Choroid plexus epithelial cell (primary cell): ENCODE measurements around the gene SMPD4.
"Not testable (repeated sequence)": the region's sequence is repeated elsewhere in the genome, so short reads cannot be mapped to it uniquely, and the experiment has no call there.

Experiments used
- DNase-seq: peaks from one replicate; pipeline ENCODE4 v3.0.0-alpha.2; 2010; ENCODE audit warnings: low read depth
- H3K4me3 ChIP-seq: 2 replicates; pipeline ENCODE4 v1.5.1; 2011; ENCODE audit warnings: low read depth, mild to moderate bottlenecking, control low read depth, low read length, moderate library complexity
- TF ChIP-seq, protein P1 (sequence below): conservative IDR thresholded peaks from 2 replicates; pipeline ENCODE4 v1.5.1; 2011; ENCODE audit warnings: low read depth, mild to moderate bottlenecking, control low read depth, inconsistent platforms, low read length, moderate library complexity

SMPD4 gene

DNA sequence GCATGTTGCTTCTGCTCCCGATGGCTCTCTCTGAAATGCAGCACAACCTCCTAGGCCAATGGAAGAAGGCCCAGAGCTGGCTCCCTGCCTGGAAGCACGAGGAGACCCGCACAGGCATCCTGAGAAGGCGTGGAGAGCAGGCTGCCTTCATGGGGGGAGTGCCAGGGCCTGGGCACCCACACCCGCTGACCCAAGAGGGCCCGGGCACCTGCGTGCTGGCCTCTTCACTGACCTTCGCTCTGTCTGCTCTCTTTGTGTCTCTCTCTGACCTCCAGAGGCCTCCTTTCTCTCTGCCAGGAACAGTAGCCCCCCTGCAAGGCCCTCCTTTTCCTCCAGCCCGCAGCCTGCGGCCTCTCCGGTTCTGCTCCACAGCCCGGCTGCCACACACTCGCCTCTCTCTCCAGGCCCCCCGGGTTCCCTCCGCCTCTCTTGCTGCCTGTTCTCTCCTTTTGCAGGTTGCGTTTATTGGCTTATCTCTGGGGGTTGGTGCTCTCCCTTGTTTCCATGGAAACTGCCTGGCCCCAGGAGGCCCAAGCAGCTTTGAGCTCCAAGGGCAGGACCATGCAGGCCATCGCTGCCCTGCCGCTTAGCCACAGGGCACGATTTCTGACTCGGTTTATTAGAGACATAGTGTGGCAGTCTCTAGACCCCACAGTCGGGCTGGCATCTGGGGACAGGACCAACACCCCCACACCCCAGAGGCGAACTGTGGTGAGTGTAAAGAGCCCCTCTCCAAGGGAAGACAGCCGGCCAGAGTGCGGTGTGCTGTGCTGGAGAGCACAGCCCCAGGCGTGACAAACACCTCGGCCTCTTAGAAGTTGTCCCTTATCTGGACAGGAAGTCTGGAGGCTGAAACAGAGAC, 2.3 kb upstream of the SMPD4 start:
- peak; percentile 59 for DNase-seq
- TF ChIP-seq, protein P1, sequence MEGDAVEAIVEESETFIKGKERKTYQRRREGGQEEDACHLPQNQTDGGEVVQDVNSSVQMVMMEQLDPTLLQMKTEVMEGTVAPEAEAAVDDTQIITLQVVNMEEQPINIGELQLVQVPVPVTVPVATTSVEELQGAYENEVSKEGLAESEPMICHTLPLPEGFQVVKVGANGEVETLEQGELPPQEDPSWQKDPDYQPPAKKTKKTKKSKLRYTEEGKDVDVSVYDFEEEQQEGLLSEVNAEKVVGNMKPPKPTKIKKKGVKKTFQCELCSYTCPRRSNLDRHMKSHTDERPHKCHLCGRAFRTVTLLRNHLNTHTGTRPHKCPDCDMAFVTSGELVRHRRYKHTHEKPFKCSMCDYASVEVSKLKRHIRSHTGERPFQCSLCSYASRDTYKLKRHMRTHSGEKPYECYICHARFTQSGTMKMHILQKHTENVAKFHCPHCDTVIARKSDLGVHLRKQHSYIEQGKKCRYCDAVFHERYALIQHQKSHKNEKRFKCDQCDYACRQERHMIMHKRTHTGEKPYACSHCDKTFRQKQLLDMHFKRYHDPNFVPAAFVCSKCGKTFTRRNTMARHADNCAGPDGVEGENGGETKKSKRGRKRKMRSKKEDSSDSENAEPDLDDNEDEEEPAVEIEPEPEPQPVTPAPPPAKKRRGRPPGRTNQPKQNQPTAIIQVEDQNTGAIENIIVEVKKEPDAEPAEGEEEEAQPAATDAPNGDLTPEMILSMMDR, result no peak
- H3K4me3 ChIP-seq, result peak overlapping the region; percentile 59

DNA sequence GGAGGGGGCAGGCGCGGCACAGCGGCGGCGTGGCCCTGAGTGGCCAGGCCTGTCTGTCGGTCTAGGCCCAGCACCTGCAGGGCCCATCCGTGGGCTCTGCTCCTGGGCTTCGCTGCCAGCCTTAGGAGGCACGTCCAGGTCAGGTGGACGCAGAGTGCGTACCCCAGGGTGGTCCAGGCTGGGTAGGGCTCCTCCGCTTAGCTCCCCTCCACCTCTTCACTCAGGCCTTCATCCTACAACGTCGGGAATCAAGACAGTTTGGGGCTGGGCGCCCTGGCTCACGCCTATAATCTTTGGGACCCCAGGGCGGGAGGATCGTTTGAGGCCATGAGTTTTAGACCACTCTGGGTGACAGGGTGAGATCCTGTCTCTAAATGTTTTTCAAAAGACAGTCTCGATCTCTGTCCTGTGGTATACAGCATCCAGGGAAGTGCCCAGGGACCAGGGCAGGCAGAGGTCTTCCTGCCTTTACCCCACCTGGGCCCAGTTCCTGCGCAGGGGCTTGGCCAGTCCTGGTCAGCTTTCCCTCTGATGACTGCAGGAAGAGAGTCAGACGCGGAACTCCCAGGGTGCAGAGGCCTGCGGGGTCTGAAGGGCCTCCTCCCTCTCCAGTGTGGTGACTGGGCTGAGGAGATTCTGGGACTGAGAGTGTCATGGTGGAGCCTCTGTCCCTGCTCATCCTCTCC, 1.6 kb upstream of the SMPD4 start:
- DNase-seq, result not testable (repeated sequence)
- peak overlapping the region; percentile 59 for H3K4me3 ChIP-seq

GRCh38 chr2:130181880-130182682, 679 bp upstream of the SMPD4 start, which contains the start of gene MZT2B:
TSS of gene MZT2B (plus strand) at chr2:130182262. CDS start at chr2:130182283, 21 bp downstream.
- TF ChIP-seq, protein P1, result peak; percentile 48
- DNase-seq, result peak; percentile 85
- peak within 1 kb of the TSS; percentile 91 for H3K4me3 ChIP-seq

DNA sequence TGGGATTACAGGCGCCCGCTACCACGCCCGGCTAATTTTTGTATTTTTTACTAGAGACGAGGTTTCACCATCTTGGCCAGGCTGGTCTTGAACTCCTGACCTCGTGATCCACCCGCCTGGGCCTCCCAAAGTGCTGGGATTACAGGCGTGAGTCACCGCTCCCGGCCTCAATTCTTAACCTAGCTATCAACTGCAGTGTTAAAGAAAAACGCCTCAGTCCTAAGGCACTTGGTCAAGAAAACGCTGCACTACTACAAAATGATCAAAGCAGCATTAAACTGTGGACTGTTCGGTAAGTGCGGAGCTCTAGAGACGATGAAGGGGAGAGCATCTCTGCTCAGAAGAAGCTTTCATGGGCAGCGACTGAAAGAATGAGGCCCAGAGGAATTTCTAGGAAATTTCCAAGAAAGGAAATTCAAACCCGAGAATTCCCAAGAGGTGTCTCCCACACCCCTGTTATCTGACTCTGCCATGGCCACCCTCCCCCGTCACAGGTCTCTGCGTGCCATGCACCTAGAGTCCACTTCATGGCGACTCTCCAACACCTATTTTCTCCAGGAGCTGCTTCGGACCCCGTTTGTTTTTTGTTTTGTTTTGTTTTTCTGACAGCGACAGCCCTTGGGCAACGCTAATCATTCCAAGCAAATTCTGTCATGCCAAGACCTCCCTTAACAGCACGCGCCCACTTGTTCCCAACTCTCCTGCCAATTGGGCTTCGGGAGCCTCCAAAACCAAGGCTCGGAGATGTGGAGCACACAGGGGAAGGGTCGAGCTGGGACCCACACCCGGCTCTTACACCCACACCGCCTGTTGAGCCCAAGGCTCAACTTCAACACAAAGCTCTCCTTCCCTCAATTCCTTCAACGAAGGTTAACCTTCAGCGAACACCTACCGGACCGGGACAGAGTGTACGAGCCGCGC, 738 bp downstream of the SMPD4 start:
- H3K4me3 ChIP-seq, result peak overlapping the region; percentile 91

GRCh38 chr2:130174866-130175265, 6.5 kb downstream of the SMPD4 start:
- DNase-seq, H3K4me3 ChIP-seq: not testable (repeated sequence)

More for the DNA sequence above, 738 bp downstream of the SMPD4 start:
- DNase-seq, result peak; percentile 14

- no peak overlapping the region for H3K4me3 ChIP-seq
- TF ChIP-seq, protein P1, result no peak
- DNase-seq, result no peak
Measured at GRCh38 chr2:130169896-130170295, 11.5 kb downstream of the SMPD4 start.

GRCh38 chr2:130169163-130169562, 12.2 kb downstream of the SMPD4 start:
- not testable (repeated sequence) for H3K4me3 ChIP-seq
- peak; percentile 12 for DNase-seq

- DNase-seq, H3K4me3 ChIP-seq: not testable (repeated sequence)
Measured at GRCh38 chr2:130166611-130167010, 14.8 kb downstream of the SMPD4 start.
